NCI-H128 (cell line): ENCODE data around the gene COQ2.

Experiments
- DNase-seq: peaks from one replicate; lab custom pipeline; 2025; ENCODE audit not compliant: unreplicated experiment; lab: John Stamatoyannopoulos, UW

The COQ2 gene

GRCh38 chr4:83219344-83220331, 65.0 kb downstream of the COQ2 start:
- no peak for DNase-seq

GRCh38 chr4:83217721-83218522, 66.7 kb downstream of the COQ2 start:
- DNase-seq, result no peak

DNA sequence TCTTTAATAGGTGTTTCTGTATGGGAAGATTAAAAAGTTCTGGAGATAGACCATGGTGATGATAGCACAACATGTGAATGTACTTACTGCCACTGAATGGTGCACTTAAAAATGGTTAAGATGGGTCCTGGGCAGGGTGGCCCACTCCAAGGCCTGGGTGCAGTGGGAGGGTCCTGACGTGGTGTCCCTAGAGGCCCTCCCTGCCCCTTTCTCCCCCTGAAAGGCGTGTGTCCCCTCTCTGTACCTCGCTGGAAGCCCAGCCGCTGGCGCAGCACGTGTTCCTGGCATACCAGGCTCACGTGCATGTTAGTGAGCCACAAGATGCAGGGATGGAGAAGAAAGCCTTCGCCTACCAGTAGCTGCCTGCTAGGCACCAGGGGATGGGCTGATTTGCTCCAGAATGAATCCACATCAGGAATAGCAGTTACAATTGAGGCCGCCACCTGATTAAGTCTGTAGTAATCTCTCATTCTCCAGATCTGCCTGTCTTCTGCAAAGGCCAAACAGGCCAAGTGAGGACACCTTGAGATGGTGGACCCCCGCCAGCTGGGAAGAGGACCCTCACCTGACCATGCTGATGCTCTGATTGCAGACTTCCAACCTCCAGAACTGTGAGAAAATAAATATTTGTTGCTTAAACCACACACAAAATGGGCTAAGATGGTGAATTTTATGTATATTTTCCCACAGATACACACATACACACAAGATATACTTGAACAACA, 67.5 kb downstream of the COQ2 start:
- no peak for DNase-seq

DNA sequence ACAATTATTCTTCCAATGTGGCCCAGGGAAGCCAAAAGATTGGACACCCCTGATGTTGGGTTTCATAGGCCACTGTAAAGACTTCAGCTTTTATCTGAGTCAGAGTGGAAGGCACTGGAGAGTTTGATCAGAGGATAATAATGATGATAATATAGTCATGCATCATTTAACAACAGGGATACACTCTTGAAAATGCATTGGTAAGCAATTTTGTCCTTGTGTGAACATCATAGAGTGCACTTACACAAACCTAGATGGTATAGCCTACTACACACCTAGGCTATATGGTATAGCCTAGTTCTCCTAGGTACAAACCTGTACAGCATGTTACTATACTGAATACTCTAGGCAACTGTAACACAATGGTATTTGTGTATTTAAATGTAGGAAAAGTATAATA, 70.5 kb downstream of the COQ2 start:
- no peak for DNase-seq
